Activated CD4-positive, alpha-beta memory T cell treated with anti-CD3 and anti-CD28 coated beads for 36 hours (primary cell): ENCODE data around the gene FAM78B. TPM values are rescaled to one million over a fixed set of nuclear protein-coding genes. Genes with fewer than 3 reads are reported as not detected.

Experiments
- CTCF ChIA-PET: fragments of 350-600 bp; sonication (Branson Sonifier 250); formaldehyde crosslinking; loops from one replicate; lab custom pipeline; 2021; ENCODE audit warnings: antibody characterized with exemption, inconsistent platforms; lab: Charles Lee
- POLR2A ChIA-PET: fragments of 350-600 bp; sonication (Branson Sonifier 250); formaldehyde crosslinking; loops from one replicate; lab custom pipeline; 2021; ENCODE audit warnings: antibody characterized with exemption; lab: Charles Lee
- DNase-seq: peaks from one replicate; pipeline ENCODE4 v3.0.0-alpha.2; 2020
- H3K27ac Mint-ChIP-seq: one replicate; pipeline ENCODE4 v1.8.0; 2021; ENCODE audit warnings: mixed read lengths
- H3K27me3 Mint-ChIP-seq: one replicate; pipeline ENCODE4 v1.8.0; 2021; ENCODE audit warnings: mixed read lengths
- H3K36me3 Mint-ChIP-seq: one replicate; pipeline ENCODE4 v1.8.0; 2021; ENCODE audit warnings: mixed read lengths
- H3K4me1 Mint-ChIP-seq: one replicate; pipeline ENCODE4 v1.8.0; 2021; ENCODE audit warnings: low read depth, mixed read lengths
- H3K4me3 Mint-ChIP-seq: one replicate; pipeline ENCODE4 v1.8.0; 2021; ENCODE audit warnings: mild to moderate bottlenecking, mixed read lengths
- H3K9me3 Mint-ChIP-seq: one replicate; pipeline ENCODE4 v1.8.0; 2021; ENCODE audit warnings: mixed read lengths
- intact Hi-C: fragments of 100-400 bp; cut with micrococcal nuclease; formaldehyde crosslinking; loops from one replicate; pipeline ENCODE4 v1.15.1; 2023
- total RNA-seq, 2 experiments: library from RNA; stranded (reverse); gene quantifications; one replicate each; pipeline ENCODE4 v1.2.3, GENCODE V29; 2021

Gene FAM78B
- total RNA-seq, 2 experiments from 2014 or later: 0.24 to 0.27 TPM

GRCh38 chr1:166040202-166040997 is 126.4 kb downstream of the FAM78B start:
- Mint-ChIP-seq H3K4me3 (no peak overlapping the region), H3K9me3 (no peaks in the 10 kb centered on the region), H3K27me3 (peaks cover 8% of the 10 kb centered on the region), H3K4me1 (no peaks in the 10 kb centered on the region), H3K27ac (no peak overlapping the region), H3K36me3 (no peaks in the 10 kb centered on the region)
- DNase-seq: no peak
- ChIA-PET POLR2A (no interaction called here), CTCF (no interaction called here)
- intact Hi-C loops: no loop called here

- Mint-ChIP-seq H3K4me1 (no peaks in the 10 kb centered on the region), H3K4me3 (no peak overlapping the region), H3K27ac (no peak overlapping the region), H3K9me3 (no peaks in the 10 kb centered on the region), H3K27me3 (peaks cover 8% of the 10 kb centered on the region), H3K36me3 (no peaks in the 10 kb centered on the region)
- ChIA-PET CTCF (no interaction called here), POLR2A (no interaction called here)
- intact Hi-C loops: no loop called here
- no peak for DNase-seq
Measured at GRCh38 chr1:166039436-166040201, 127.2 kb downstream of the FAM78B start.

GRCh38 chr1:166036092-166036491 is 130.7 kb downstream of the FAM78B start:
- Mint-ChIP-seq H3K4me3 (no peak overlapping the region), H3K27me3 (peaks cover 2% of the 10 kb centered on the region), H3K36me3 (no peaks in the 10 kb centered on the region), H3K27ac (no peak overlapping the region), H3K9me3 (no peaks in the 10 kb centered on the region), H3K4me1 (no peaks in the 10 kb centered on the region)
- POLR2A ChIA-PET: no interaction called here
- no peak for DNase-seq
- CTCF ChIA-PET: no interaction called here
- intact Hi-C loops: no loop called here

GRCh38 chr1:166032572-166033371 is 134.0 kb downstream of the FAM78B start:
- no peaks in the 10 kb centered on the region for H3K36me3 Mint-ChIP-seq
- no peak overlapping the region for H3K4me3 Mint-ChIP-seq
- POLR2A ChIA-PET: no interaction called here
- DNase-seq: no peak
- intact Hi-C loops: no loop called here
- no peak overlapping the region for H3K27ac Mint-ChIP-seq
- peaks cover 5% of the 10 kb centered on the region for H3K27me3 Mint-ChIP-seq
- no peaks in the 10 kb centered on the region for H3K4me1 Mint-ChIP-seq
- no peaks in the 10 kb centered on the region for H3K9me3 Mint-ChIP-seq
- CTCF ChIA-PET: no interaction called here

- no peaks in the 10 kb centered on the region for H3K4me1 Mint-ChIP-seq
- no peak overlapping the region for H3K4me3 Mint-ChIP-seq
- ChIA-PET CTCF (no interaction called here), POLR2A (no interaction called here)
- no peak overlapping the region for H3K27ac Mint-ChIP-seq
- DNase-seq: no peak
- peaks cover 9% of the 10 kb centered on the region for H3K27me3 Mint-ChIP-seq
- intact Hi-C loops: no loop called here
- no peaks in the 10 kb centered on the region for H3K9me3 Mint-ChIP-seq
- H3K36me3 Mint-ChIP-seq: no peaks in the 10 kb centered on the region
Measured at GRCh38 chr1:166031932-166032571, 134.7 kb downstream of the FAM78B start.

GRCh38 chr1:166029196-166029945 is 137.4 kb downstream of the FAM78B start:
- CTCF ChIA-PET: no interaction called here
- DNase-seq: no peak
- peaks cover 10% of the 10 kb centered on the region for H3K27me3 Mint-ChIP-seq
- intact Hi-C loops: no loop called here
- no peaks in the 10 kb centered on the region for H3K36me3 Mint-ChIP-seq
- POLR2A ChIA-PET: no interaction called here
- H3K27ac Mint-ChIP-seq: no peak overlapping the region
- no peaks in the 10 kb centered on the region for H3K4me1 Mint-ChIP-seq
- no peak overlapping the region for H3K4me3 Mint-ChIP-seq
- H3K9me3 Mint-ChIP-seq: no peaks in the 10 kb centered on the region

- no peak for DNase-seq
- Mint-ChIP-seq H3K9me3 (no peaks in the 10 kb centered on the region), H3K27me3 (peaks cover 14% of the 10 kb centered on the region), H3K4me3 (no peak overlapping the region), H3K36me3 (no peaks in the 10 kb centered on the region), H3K4me1 (no peaks in the 10 kb centered on the region), H3K27ac (no peak overlapping the region)
- intact Hi-C loops: no loop called here
- POLR2A ChIA-PET: no interaction called here
- CTCF ChIA-PET: no interaction called here
Measured at GRCh38 chr1:166026555-166026954, 140.2 kb downstream of the FAM78B start.

GRCh38 chr1:166026143-166026542 is 140.7 kb downstream of the FAM78B start:
- intact Hi-C loops: no loop called here
- DNase-seq: no peak
- Mint-ChIP-seq H3K36me3 (no peaks in the 10 kb centered on the region), H3K27ac (no peak overlapping the region), H3K9me3 (no peaks in the 10 kb centered on the region), H3K27me3 (peaks cover 14% of the 10 kb centered on the region), H3K4me3 (no peak overlapping the region), H3K4me1 (no peaks in the 10 kb centered on the region)
- ChIA-PET CTCF (no interaction called here), POLR2A (no interaction called here)

- ChIA-PET POLR2A (no interaction called here), CTCF (no interaction called here)
- DNase-seq: no peak
- H3K36me3 Mint-ChIP-seq: no peaks in the 10 kb centered on the region
- no peak overlapping the region for H3K4me3 Mint-ChIP-seq
- no peak overlapping the region for H3K27ac Mint-ChIP-seq
- intact Hi-C loops: no loop called here
- H3K9me3 Mint-ChIP-seq: no peaks in the 10 kb centered on the region
- peaks cover 10% of the 10 kb centered on the region for H3K27me3 Mint-ChIP-seq
- H3K4me1 Mint-ChIP-seq: no peaks in the 10 kb centered on the region
Measured at GRCh38 chr1:166020210-166020609, 146.6 kb downstream of the FAM78B start.
